Endothelial cell of umbilical vein (primary cell): ENCODE data around the gene SPART.

Source experiments
- EZH2 ChIP-seq: IDR thresholded peaks from 2 replicates; pipeline ENCODE4 v1.6.1; 2012; ENCODE audit warnings: borderline replicate concordance, low read depth, mild to moderate bottlenecking, moderate library complexity, low read length, inconsistent platforms; ENCODE audit not compliant: severe bottlenecking
- JUN ChIP-seq: IDR thresholded peaks from 2 replicates; pipeline ENCODE4 v1.6.1; 2011; ENCODE audit warnings: borderline replicate concordance, low read depth; ENCODE audit not compliant: insufficient read length, insufficient read depth
- TF ChIP-seq, protein P1 (sequence below), 2 donors: IDR thresholded peaks; 1 replicate in 1 of 2; 2 replicates in 1 of 2; pipeline ENCODE4 v1.5.1; 2011; ENCODE audit warnings: low read length in 2 of 2, mild to moderate bottlenecking in 2 of 2, moderate library complexity in 2 of 2, control low read depth in 1 of 2, inconsistent platforms in 1 of 2, low read depth in 1 of 2; ENCODE audit not compliant: insufficient read depth in 1 of 2; ENCODE audit errors: extremely low read depth in 1 of 2

DNA sequence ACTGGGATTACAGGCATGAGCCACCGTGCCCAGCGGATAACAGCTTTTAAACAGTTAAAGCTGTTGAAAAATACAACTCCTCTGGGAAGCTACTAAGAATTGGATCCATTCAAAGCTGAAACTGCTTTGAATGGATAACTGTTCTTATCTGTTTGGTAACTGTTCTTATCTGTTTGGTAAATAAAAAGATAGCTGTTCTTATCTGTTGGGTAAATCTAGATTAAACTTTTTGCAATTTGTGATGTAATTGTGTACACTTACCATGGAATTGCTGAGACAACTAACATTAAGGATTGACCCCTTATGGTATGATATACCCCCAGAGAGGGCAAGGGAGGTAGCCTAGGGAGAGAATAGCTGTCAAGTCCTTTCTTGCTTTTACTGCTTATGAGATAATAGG, 27.9 kb upstream of the SPART start:
- TF ChIP-seq, protein P1, sequence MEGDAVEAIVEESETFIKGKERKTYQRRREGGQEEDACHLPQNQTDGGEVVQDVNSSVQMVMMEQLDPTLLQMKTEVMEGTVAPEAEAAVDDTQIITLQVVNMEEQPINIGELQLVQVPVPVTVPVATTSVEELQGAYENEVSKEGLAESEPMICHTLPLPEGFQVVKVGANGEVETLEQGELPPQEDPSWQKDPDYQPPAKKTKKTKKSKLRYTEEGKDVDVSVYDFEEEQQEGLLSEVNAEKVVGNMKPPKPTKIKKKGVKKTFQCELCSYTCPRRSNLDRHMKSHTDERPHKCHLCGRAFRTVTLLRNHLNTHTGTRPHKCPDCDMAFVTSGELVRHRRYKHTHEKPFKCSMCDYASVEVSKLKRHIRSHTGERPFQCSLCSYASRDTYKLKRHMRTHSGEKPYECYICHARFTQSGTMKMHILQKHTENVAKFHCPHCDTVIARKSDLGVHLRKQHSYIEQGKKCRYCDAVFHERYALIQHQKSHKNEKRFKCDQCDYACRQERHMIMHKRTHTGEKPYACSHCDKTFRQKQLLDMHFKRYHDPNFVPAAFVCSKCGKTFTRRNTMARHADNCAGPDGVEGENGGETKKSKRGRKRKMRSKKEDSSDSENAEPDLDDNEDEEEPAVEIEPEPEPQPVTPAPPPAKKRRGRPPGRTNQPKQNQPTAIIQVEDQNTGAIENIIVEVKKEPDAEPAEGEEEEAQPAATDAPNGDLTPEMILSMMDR (IDR thresholded peaks at IDR 0.05; ENCODE audit: extremely low read depth in 1 of 2, insufficient read depth in 1 of 2, low read depth in 1 of 2, low read length in 2 of 2) = no peak
- TF ChIP-seq EZH2 (no peak), JUN (no peak)
